ELR (cell line): ENCODE measurements around the gene ZDHHC13.
"Not testable (repeated sequence)": the region's sequence is repeated elsewhere in the genome, so short reads cannot be mapped to it uniquely, and the experiment has no call there.

Experiments used
- DNase-seq: peaks from one replicate; pipeline ENCODE4 v3.0.0-alpha.2; 2015; ENCODE audit warnings: low read depth

Gene ZDHHC13

GRCh38 chr11:19099093-19099492, 17.9 kb upstream of the ZDHHC13 start:
- no peak for DNase-seq

- no peak for DNase-seq
Observed at GRCh38 chr11:19100885-19101284, 16.1 kb upstream of the ZDHHC13 start.

GRCh38 chr11:19101796-19102520, 15.0 kb upstream of the ZDHHC13 start:
- DNase-seq, result no peak

GRCh38 chr11:19102521-19102900, 14.5 kb upstream of the ZDHHC13 start:
- no peak for DNase-seq

GRCh38 chr11:19105011-19105410, 12.0 kb upstream of the ZDHHC13 start:
- DNase-seq, result no peak

GRCh38 chr11:19107125-19107524, 9.8 kb upstream of the ZDHHC13 start:
- no peak for DNase-seq

- DNase-seq, result no peak
Observed at GRCh38 chr11:19110295-19110694, 6.7 kb upstream of the ZDHHC13 start.

GRCh38 chr11:19111809-19112208, 5.2 kb upstream of the ZDHHC13 start:
- no peak for DNase-seq

- DNase-seq, result no peak
Observed at GRCh38 chr11:19116276-19116970, 545 bp upstream of the ZDHHC13 start.

GRCh38 chr11:19117760-19118097, 761 bp downstream of the ZDHHC13 start:
- DNase-seq, result no peak

- DNase-seq, result peak; percentile 10
Observed at GRCh38 chr11:19121646-19122045, 4.7 kb downstream of the ZDHHC13 start.

GRCh38 chr11:19122960-19123615, 6.1 kb downstream of the ZDHHC13 start:
- no peak for DNase-seq

GRCh38 chr11:19126562-19127325, 9.8 kb downstream of the ZDHHC13 start:
- DNase-seq, result not testable (repeated sequence)

- no peak for DNase-seq
Observed at GRCh38 chr11:19134004-19134403, 17.0 kb downstream of the ZDHHC13 start.

- DNase-seq, result not testable (repeated sequence)
Observed at GRCh38 chr11:19136884-19137283, 19.9 kb downstream of the ZDHHC13 start.

- no peak for DNase-seq
Observed at GRCh38 chr11:19145319-19145718, 28.4 kb downstream of the ZDHHC13 start.

- DNase-seq, result no peak
Observed at GRCh38 chr11:19156892-19157291, 39.9 kb downstream of the ZDHHC13 start.

- DNase-seq, result peak; percentile 4
Observed at GRCh38 chr11:19160847-19161246, 43.9 kb downstream of the ZDHHC13 start.

- no peak for DNase-seq
Observed at GRCh38 chr11:19161651-19162050, 44.7 kb downstream of the ZDHHC13 start.

- no peak for DNase-seq
Observed at GRCh38 chr11:19162951-19163505, 46.1 kb downstream of the ZDHHC13 start.

GRCh38 chr11:19163617-19164016, 46.6 kb downstream of the ZDHHC13 start:
- no peak for DNase-seq

- no peak for DNase-seq
Observed at GRCh38 chr11:19164230-19164855, 47.4 kb downstream of the ZDHHC13 start.
